GM13976 (cell line): ENCODE data around the gene CNTRL.

Source experiments
- DNase-seq: peaks from one replicate; pipeline ENCODE4 v3.0.0; 2012; ENCODE audit warnings: low spot score
- CTCF ChIP-seq: IDR thresholded peaks from 2 replicates; pipeline ENCODE4 v1.5.1; 2012; ENCODE audit warnings: borderline replicate concordance, mild to moderate bottlenecking; ENCODE audit not compliant: insufficient read depth; ENCODE audit errors: extremely low read depth, missing control alignments, control extremely low read depth
- in situ Hi-C: fragments of 300-500 bp; cut with MboI; formaldehyde crosslinking; loops from one replicate; pipeline ENCODE4 v1.12.0; 2022; ENCODE audit warnings: low sequenced_read_pairs, mixed read lengths, inconsistent platforms; ENCODE audit not compliant: unreplicated experiment

CNTRL gene

GRCh38 chr9:121221664-121222055, 146.9 kb downstream of the CNTRL start:
- in situ Hi-C loops, result no loop called here

GRCh38 chr9:121222524-121223171, 147.9 kb downstream of the CNTRL start:
- in situ Hi-C loops, result no loop called here
- TF ChIP-seq CTCF, result peak; percentile 29
- no peak for DNase-seq

More at GRCh38 chr9:121221664-121222055, 146.9 kb downstream of the CNTRL start:
- DNase-seq, result no peak
- no peak for TF ChIP-seq CTCF

GRCh38 chr9:121225240-121225639, 150.5 kb downstream of the CNTRL start:
- in situ Hi-C loops, result no loop called here
- DNase-seq, result no peak
- TF ChIP-seq CTCF, result no peak

GRCh38 chr9:121226175-121226574, 151.4 kb downstream of the CNTRL start:
- in situ Hi-C loops, result no loop called here
- no peak for TF ChIP-seq CTCF
- no peak for DNase-seq
